Globus pallidus (tissue), 1 donor: ENCODE data around the gene KRTAP10-3.
"Not testable (repeated sequence)": the region's sequence is repeated elsewhere in the genome, so short reads cannot be mapped to it uniquely, and the experiment has no call there.

Experiments used
- DNase-seq: peaks from one replicate; pipeline ENCODE4 v3.0.0-alpha.2; 2015; ENCODE audit warnings: low spot score

Gene KRTAP10-3

DNA sequence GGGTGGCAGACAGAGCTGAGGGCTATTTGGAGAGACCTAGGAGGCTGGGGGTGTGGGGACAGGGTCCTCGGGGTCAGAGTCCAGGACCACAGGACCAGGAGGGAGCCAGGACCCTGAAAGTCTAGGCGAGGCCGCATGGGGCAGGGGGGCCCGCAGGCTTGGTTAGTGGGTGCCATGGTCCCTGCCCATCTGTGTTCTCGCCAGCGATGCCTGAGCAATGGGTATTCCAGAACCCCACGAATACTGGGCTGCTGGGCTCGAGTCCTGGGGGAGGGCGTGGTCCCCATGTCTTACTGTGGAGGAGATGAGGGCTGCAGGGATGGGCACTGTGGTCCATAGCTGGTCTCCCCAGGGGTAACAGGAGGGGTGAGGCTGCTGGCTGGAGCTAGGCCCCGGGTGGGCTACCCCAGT, 31.7 kb upstream of the KRTAP10-3 start:
- no peak for DNase-seq

DNA sequence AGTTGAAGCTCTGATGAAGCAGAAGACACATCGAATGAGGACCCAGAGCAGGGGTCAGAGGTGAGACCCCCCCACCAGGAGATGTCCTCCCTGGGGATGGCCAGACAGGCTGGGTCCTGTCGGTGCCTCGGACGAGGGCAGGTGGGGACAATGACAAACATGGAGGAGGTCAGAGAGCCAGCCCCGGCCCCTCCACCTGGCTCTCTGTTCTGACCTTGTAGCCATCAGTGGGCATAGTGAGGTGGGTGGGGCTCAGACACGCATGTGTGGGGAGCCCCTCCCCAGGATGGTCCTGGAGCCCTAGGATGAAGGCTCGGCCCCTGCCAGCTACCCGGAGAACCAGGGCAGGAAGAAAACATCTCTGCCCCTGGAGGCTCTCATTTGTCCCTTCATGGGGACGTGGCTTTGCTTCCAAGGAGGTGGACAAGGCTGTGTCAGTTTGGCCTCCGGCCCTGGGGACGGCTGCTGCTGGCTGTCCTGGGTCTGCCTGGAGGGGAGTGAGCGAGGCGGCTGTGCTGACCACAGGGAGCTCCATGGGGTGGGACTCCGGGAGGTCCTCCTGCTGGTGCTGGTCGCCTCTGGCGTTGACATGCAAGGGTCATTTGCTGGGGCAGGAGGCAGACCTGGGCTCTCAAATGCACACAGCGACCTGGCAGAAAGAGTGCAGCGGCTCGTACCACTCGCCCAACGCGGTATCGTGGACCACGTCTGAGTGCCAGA, 31.2 kb upstream of the KRTAP10-3 start:
- no peak for DNase-seq

DNA sequence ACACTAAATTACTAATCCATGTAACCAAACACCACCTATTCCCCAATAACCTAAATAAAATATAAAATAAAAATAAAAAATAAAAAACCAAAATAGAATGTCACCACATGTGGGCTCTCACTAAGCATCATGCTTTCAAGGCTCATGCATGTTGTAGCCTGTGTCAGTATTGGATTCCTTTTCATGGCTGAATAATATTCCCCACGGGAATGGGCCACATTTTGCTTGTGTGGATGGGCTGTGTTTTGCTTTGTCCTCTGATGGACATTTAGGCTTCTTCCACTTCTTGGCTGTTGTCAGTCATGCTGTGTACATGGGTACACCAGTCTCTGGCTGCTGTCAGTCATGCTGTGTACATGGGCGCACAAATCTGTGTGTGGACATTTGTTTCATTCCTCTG, 30.5 kb upstream of the KRTAP10-3 start:
- DNase-seq, result no peak

DNA sequence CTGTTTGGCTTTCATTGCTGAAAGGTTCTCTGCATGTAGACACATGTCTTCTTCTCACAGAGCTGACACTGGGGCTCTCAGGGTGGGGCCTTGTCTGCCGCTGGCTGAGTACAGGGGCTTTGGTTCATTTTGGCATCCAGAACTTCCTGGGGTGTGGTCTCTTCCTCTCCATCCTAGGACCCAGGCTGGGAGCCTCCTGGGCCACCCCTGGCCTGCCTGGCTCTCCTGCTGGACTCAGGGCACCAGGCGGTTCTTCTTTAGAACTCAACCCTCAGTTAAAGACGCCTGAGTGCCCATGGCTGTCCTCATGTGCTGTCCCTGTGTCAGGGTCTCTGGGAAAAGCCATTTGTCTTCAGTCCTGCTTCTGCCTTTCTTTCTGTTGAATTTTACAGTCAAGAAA, 27.3 kb upstream of the KRTAP10-3 start:
- DNase-seq, result no peak

DNA sequence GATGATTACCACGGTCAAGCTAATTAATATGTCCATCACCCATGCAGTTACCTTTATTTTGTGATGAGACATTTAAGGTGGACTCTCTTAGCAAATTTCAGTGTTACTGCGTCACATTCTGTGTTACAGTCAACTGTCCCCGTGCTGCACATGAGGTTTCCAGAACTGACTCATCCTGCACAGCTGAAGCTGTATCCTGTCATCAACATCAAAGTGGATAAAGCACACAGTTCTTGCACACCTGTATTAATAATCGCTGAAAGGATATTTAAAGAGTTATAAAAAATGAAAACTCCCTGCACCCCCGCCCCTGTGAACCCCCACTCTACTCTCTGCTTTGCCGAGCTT, 25.2 kb upstream of the KRTAP10-3 start:
- DNase-seq, result no peak

DNA sequence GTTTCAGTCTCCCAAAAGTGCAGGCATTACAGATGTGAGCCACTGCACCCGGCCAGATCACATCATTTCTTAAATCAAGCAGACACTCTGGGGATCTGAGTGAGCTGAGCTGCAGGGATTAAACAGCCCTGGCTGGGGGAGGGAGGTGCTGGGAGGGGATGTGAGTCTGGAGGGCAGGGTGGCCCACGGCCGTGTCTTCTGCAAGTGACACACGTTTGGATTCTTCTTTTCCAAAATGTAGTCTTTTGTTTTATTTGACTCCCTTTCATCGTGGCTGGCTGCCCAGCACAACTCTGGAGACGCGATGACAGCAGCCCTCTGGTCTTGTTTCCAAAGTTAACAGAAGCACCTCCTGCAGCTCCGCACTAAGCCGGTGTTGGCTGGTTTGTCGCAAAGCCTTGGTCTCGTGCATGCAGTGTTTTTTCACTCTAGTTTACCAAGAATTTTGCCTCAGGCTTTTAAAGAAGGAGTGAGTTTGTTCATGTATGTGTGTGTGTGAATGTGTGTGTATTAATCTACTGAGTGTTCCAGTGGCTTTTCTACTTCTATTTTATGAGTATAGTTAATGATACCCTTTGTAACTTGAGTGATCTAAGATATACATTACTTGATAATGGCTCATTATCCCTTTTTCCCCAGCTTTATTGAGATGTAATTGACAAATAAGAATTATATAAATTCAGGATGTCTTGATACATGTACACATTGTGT, 24.6 kb upstream of the KRTAP10-3 start:
- no peak for DNase-seq

DNA sequence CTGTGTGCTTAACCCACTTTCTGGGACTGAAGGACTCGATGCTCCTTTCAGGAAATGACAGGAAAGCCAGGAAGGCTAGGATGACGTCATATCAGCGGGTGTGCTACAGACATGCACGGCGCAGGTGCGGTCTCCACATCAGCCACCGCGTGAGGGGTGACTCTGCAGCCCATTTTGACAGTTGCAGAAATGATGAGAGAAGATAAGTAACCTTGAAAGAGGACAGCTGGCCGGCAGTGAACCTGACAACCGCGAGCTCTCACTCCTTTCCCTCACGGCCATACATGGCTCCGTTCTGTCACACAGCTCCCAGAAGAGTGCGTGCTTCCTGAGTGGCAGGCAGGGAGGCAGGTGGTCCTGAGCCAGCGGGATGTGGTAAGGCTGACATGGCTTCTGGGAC, 23.5 kb upstream of the KRTAP10-3 start:
- no peak for DNase-seq

DNA sequence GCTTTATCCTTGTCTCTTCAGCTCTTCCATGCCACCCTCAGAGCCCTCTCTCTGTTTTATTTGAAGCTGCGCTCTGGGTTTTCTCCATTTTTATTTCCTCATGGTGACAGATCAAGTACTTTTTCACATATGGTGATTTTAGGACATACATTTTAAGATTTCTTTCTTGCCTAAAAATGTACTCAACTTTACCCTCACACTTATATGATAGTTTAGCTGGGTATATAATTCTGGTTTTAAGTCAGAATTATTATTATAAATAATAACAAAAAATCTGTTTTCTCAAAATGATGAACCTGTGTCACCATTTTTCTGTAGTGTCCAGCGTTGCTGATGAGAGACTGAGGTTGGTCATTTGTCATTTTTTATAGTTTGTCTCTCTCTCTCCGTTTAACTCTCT, 22.6 kb upstream of the KRTAP10-3 start:
- DNase-seq, result no peak

DNA sequence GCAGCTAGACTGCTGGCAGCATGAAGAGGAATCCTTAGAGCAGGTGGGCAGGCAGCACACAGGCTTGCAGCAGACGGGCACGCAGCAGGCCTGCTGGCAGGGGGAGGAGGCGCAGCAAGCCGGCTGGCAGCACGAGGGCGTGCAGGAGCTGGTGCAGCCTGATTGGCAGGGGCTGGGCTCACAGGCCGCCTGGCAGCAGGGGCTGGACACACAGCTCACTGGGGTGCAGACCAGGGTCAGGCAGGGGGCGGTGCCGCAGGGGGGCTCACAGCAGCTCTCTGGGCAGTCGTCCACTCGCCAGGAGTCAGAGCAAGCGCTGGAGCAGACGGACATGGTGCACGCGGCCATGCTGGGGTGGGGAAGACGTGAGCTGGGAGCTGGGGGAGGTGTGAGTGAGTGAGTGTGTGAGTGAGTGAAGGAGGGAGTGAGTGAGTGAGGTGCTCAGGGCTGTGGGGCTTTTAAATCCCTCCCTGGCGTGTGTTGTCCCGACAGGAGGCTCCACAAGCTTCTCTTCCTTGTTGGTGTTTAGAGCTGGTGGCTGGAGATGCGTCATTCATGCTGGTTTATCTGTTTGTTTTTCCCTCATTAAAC, 21.7 kb upstream of the KRTAP10-3 start, which contains the start of gene KRTAP10-5:
Gene KRTAP10-5 (minus strand): TSS at position 374 of the 591 bp plus-strand sequence. CDS start 26 bp downstream, at position 348.
- DNase-seq, result not testable (repeated sequence)

DNA sequence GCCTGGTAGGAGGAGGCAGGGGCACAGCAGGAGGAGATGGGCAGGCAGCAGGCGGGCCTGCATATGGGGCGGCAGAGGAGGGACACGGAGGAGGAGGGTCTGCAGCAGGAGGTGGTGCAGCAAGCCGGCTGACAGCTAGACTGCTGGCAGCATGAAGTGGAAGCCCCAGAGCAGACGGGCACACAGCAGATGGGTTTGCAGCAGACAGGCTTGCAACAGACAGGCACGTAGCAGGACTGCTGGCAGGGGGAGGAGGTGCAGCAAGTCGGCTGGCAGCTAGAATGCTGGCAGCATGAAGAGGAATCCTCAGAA, 21.2 kb upstream of the KRTAP10-3 start:
- no peak for DNase-seq

DNA sequence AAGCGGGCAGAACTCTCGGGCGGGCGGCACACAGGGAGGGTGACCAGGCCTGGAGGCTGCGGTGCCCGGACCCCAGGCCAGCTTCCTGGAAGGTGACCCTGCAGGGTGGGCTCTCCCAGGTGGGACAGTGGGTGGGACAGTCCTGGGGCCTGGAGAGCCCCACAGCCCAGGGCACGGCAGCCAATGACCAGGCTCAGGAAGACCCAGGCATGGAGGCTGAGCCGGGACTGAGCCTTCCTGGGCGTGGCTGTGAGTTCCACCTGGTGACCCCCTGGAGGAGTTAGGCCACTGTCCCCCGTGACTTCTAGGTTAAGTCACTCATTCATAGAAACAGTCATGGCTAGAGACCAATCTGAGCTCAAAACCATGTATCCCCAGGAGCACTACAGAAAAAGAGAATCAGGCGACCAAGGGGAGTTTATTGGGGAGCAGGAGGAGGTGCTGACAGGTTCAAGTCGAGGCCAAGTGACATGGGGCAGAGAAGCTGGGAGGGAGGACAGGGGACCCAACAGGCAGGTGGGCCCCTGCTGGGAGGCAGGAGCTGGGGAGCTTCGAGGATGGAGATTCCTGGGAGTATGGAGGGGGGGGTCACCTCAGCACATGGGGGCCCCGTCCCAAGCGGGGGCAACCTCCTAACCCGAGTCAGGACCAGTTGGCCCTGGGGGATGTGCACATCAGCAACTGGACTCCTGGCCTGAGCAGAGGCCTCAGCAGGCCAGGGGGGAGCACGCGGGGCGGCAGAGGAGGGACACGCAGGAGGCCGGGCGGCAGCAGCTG, 20.6 kb upstream of the KRTAP10-3 start:
- DNase-seq, result no peak

DNA sequence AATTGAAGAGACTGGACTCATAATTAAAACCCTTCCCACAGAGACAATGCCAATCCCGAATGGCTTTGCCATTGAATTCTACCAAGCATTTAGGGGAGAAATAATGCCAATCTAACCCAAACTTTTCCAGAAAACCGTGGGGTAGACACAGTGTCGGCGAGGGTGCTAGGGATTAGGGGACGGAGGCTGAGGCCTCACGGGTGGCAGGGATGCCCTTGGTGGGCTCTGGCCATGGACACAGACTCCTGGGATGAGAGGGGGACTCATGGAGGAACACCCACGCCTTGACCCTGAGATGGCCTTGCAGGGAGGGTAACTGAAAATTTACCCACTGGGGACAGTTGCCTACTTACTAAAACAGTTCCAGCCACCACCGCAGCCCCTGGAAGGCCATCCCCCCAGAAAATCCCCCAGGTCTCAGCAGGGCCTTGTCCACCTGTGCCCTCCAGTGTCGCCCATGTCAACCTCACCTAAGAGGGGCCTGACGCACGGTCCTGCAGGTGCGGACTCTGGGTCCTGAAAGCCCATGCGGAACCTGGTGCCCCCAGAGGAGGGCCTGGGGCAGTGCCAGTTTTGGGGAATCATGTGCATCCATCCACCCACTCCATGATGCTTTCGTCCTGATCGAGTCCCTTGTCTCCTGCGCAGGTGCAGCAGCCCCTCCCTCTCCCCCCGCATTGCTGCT, 19.9 kb upstream of the KRTAP10-3 start:
- no peak for DNase-seq

DNA sequence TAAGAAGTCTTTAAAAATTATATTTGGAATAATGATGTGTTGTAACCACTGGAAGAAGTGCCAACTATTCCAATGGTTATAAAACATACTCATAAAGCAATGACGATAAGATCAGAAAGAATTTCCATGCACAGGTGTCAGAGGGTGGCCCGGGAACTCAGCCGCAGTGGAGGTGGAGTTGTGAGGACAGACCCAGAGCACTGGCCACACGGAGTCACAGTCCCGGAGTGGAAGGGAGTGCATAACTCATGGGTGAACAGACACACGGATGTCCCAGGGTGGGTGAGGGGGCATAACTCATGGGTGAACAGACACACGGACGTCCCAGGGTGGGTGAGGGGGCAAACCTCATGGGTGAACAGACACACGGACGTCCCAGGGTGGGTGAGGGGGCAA, 17.4 kb upstream of the KRTAP10-3 start:
- DNase-seq, result no peak

DNA sequence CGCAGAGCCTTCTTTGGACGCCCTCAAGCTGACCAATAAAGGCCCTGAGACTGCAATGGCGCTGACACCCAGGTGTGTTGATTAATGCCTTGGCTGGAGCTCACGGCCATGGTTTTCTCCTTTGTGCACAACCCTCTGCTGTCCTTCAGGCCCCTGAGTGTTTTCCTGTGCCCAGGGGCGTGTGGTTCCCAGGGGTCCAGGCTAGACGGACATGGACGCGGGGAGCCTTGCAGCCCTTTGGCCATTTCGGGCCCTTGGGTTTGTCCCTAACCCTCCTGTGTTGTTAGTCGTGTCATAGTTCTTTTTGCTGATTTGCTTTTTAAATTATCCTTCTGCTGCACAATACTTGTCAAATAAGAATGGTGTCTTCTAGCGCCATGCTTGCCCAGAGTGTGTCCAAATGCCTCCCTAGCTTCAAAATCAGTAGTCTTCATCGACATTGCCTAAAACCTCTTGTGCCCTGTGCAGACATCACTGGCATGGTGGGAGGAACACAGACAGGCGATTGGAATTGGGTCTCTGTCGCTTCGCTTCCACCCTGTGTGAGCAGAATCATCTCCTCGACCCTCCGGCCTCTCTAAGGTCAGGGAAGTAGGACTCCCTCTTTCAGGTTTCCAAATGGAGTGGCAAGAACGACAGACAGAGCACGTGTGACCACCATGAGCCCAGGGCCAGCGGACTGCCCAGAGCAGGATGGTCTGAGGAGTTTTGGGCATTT, 16.9 kb upstream of the KRTAP10-3 start:
- no peak for DNase-seq

DNA sequence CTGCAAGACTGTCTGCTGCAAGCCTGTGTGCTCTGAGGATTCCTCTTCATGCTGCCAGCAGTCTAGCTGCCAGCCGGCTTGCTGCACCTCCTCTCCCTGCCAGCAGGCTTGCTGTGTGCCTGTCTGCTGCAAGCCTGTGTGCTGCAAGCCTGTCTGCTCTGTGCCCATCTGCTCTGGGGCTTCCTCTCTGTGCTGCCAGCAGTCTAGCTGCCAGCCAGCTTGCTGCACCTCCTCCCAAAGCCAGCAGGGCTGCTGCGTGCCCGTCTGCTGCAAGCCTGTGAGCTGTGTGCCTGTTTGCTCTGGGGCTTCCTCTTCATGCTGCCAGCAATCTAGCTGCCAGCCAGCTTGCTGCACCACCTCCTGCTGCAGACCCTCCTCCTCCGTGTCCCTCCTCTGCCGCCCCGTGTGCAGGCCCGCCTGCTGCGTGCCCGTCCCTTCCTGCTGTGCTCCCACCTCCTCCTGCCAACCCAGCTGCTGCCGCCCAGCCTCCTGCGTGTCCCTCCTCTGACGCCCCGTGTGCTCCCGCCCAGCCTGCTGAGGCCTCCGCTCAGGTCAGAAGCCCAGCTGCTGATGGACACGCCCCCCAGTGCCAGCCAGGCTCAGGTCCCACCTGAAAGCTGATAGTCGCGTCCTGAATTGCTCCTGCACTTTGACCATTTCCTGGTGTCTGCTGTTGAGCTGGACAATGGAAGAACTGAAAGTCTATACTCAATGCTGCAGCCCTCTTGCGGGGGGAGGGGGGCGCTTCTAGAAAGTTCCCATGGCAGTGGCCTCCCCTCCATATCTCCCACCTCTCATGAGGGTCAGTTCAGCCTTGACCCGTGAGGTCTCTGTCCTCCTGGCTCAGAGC, 16.1 kb upstream of the KRTAP10-3 start:
- DNase-seq, result no peak

DNA sequence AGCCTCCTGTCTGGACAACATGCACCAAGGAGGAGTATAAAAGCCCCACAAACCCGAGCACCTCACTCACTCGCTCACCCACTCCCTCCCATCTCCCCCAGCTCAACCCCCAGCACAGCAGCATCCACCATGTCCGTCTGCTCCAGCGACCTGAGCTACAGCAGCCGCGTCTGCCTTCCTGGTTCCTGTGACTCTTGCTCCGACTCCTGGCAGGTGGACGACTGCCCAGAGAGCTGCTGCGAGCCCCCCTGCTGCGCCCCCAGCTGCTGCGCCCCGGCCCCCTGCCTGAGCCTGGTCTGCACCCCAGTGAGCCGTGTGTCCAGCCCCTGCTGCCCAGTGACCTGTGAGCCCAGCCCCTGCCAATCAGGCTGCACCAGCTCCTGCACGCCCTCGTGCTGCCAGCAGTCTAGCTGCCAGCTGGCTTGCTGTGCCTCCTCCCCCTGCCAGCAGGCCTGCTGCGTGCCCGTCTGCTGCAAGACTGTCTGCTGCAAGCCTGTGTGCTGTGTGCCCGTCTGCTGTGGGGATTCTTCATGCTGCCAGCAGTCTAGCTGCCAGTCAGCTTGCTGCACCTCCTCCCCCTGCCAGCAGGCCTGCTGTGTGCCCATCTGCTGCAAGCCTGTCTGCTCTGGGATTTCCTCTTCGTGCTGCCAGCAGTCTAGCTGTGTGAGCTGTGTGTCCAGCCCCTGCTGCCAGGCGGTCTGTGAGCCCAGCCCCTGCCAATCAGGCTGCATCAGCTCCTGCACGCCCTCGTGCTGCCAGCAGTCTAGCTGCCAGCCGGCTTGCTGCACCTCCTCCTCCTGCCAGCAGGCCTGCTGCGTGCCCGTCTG, 15.2 kb upstream of the KRTAP10-3 start, which contains the start of gene KRTAP10-4:
Gene KRTAP10-4 (plus strand): TSS at position 100 of the 827 bp plus-strand sequence. CDS start 30 bp downstream, at position 130.
- not testable (repeated sequence) for DNase-seq

DNA sequence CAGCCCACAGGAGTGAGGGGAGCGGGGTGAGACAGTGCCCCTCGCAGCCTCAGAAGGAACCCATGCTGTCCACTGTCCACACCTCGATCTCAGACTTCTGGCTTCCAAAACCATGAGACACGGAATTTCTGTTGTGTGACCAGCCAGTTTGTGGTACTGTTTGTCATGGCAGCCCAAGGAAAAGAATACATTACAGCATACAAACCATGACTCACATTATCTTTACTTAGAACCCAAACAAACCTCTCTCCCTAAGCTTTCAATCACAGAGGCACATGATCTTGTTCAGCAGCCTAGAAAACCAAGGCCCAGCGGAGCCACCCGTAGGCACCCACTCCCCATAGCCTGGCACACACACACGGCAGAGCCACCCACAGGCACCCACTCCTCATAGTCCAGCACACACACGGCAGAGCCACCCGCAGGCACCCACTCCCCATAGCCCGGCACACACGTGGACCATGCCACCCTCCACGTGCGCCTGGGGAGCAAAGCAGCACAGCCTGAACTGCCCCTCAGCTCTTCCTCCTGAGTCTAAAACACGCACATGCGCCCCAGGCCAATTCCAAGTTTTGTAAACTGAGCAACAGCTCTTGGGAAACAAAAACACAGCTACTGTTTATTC, 14.5 kb upstream of the KRTAP10-3 start:
- no peak for DNase-seq

DNA sequence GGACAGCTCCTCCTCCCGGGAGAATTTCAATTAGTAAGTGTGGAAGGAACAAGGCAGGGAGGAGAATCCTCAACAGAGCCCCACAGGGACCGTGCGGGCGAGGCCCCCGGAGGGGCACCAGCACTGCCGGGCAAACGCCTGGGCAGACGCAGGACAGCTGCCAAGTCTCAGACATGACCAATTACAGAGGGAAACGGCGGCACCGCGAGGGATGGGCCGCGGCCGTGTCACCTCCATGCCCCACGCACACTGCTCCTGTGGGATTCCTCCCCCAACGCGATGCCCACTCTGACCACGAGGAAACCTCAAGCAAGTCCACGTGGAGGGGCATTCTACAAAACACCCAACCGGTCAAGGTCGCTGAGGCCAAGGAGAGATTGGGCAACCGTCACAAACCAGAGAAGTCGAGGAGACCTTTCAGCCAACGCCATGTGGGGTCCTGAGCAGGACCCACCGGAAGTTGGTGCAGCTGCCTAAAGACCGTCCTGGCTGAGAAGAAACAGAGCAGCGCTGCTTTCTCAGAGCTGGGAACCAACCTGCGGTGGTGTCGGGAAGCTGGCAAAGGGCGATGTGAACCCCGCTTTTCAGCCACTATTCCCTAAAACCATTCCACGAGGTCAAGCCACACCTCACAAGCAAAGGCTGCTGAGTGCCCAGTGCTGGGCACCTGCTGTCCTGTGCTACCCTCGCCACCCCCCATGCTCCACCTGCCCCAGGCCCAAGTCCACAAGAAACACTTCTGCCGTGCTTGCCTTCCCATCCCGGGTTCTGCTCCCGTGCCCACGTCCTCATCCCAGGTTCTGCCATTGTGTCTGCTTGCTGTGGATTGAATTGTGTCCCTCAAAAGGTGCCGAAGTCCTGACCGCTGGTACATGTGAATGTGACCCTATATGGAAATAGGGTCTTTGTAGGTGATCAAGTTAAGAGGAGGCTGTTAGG, 13.5 kb upstream of the KRTAP10-3 start:
- DNase-seq, result no peak
